IPS DF 6.9 (cell line): ENCODE measurements around the gene PTPN9.
"Not testable (repeated sequence)": the region's sequence is repeated elsewhere in the genome, so short reads cannot be mapped to it uniquely, and the experiment has no call there.

Experiments
- DNase-seq: peaks from one replicate; pipeline ENCODE4 v3.0.0-alpha.2; 2013; ENCODE audit warnings: low read depth, low spot score
- H3K27ac ChIP-seq: one replicate; pipeline ENCODE4 v1.5.1; 2013; ENCODE audit warnings: low read length, control low read depth
- H3K27me3 ChIP-seq: 2 replicates; pipeline ENCODE4 v1.6.1; 2013; ENCODE audit warnings: mild to moderate bottlenecking, low read length; ENCODE audit not compliant: control insufficient read depth, insufficient read depth
- H3K36me3 ChIP-seq: 2 replicates; pipeline ENCODE4 v1.6.1; 2013; ENCODE audit warnings: low read length; ENCODE audit not compliant: control insufficient read depth, insufficient read depth
- H3K4me1 ChIP-seq: 2 replicates; pipeline ENCODE4 v1.6.1; 2013; ENCODE audit warnings: low read length; ENCODE audit not compliant: control insufficient read depth, insufficient read depth
- H3K4me3 ChIP-seq: 2 replicates; pipeline ENCODE4 v1.5.1; 2013; ENCODE audit warnings: mild to moderate bottlenecking, low read length
- H3K9me3 ChIP-seq: 2 replicates; pipeline ENCODE4 v1.6.1; 2013; ENCODE audit warnings: low read length, inconsistent platforms; ENCODE audit not compliant: control insufficient read depth, insufficient read depth
- WGBS: extraction: QIAGEN DNeasy Blood & Tissue Kit; methylation state at CpG from one replicate; pipeline ENCODE4 v1.1.7; 2013; ENCODE audit warnings: mixed read lengths, missing lambda C conversion rate; ENCODE audit not compliant: insufficient read length, insufficient coverage; 5-methylcytosine and 5-hydroxymethylcytosine counted together

Gene PTPN9

GRCh38 chr15:75598361-75598760 lies 19.2 kb upstream of the PTPN9 start:
- no CpG with 5 or more reads among the region's 4 CpGs for WGBS

GRCh38 chr15:75597667-75598341 lies 18.7 kb upstream of the PTPN9 start:
- no peaks in the 10 kb centered on the region for H3K27me3 ChIP-seq
- no peaks in the 10 kb centered on the region for H3K4me1 ChIP-seq
- DNase-seq, result no peak
- H3K27ac ChIP-seq, result no peak overlapping the region
- H3K4me3 ChIP-seq, result no peak overlapping the region
- H3K36me3 ChIP-seq, result 0 out of 2 replicates have a peak, but pooled peaks cover 3% of the 10 kb centered on the region
- H3K9me3 ChIP-seq, result no peaks in the 10 kb centered on the region
- no CpG with 5 or more reads among the region's 3 CpGs for WGBS

More at GRCh38 chr15:75598361-75598760, 19.2 kb upstream of the PTPN9 start:
- Histone ChIP-seq H3K4me3 (no peak overlapping the region), H3K27ac (no peak overlapping the region), H3K27me3 (no peaks in the 10 kb centered on the region), H3K9me3 (no peaks in the 10 kb centered on the region), H3K4me1 (no peaks in the 10 kb centered on the region), H3K36me3 (0 out of 2 replicates have a peak, but pooled peaks cover 3% of the 10 kb centered on the region)
- no peak for DNase-seq

- Histone ChIP-seq H3K9me3 (no peaks in the 10 kb centered on the region), H3K36me3 (0 out of 2 replicates have a peak, but pooled peaks cover 3% of the 10 kb centered on the region), H3K27ac (no peak overlapping the region), H3K27me3 (no peaks in the 10 kb centered on the region), H3K4me1 (no peaks in the 10 kb centered on the region), H3K4me3 (no peak overlapping the region)
- DNase-seq, result no peak
- no CpG with 5 or more reads among the region's 3 CpGs for WGBS
Measured at GRCh38 chr15:75596703-75597345, 17.7 kb upstream of the PTPN9 start.

- no peak overlapping the region for H3K4me3 ChIP-seq
- no peak overlapping the region for H3K27ac ChIP-seq
- H3K4me1 ChIP-seq, result no peaks in the 10 kb centered on the region
- no CpG with 5 or more reads among the region's 9 CpGs for WGBS
- DNase-seq, result no peak
- H3K36me3 ChIP-seq, result no peaks in the 10 kb centered on the region
- no peaks in the 10 kb centered on the region for H3K27me3 ChIP-seq
- H3K9me3 ChIP-seq, result no peaks in the 10 kb centered on the region
Measured at GRCh38 chr15:75594276-75594675, 15.2 kb upstream of the PTPN9 start.

- Histone ChIP-seq H3K27ac (no peak overlapping the region), H3K9me3 (no peaks in the 10 kb centered on the region), H3K27me3 (no peaks in the 10 kb centered on the region), H3K4me1 (no peaks in the 10 kb centered on the region), H3K4me3 (no peak overlapping the region), H3K36me3 (no peaks in the 10 kb centered on the region)
- no peak for DNase-seq
- WGBS, result no CpG with 5 or more reads among the region's 4 CpGs
Measured at GRCh38 chr15:75591655-75592364, 12.7 kb upstream of the PTPN9 start.

GRCh38 chr15:75590239-75590638 lies 11.1 kb upstream of the PTPN9 start:
- Histone ChIP-seq H3K4me3 (no peak overlapping the region), H3K9me3 (no peaks in the 10 kb centered on the region), H3K4me1 (no peaks in the 10 kb centered on the region), H3K27ac (no peak overlapping the region), H3K36me3 (no peaks in the 10 kb centered on the region), H3K27me3 (no peaks in the 10 kb centered on the region)
- WGBS, result no CpG with 5 or more reads among the region's 2 CpGs
- no peak for DNase-seq

GRCh38 chr15:75589071-75589470 lies 10.0 kb upstream of the PTPN9 start:
- Histone ChIP-seq H3K9me3 (no peaks in the 10 kb centered on the region), H3K36me3 (no peaks in the 10 kb centered on the region), H3K27me3 (no peaks in the 10 kb centered on the region), H3K4me3 (no peak overlapping the region), H3K4me1 (no peaks in the 10 kb centered on the region), H3K27ac (no peak overlapping the region)
- no CpG with 5 or more reads among the region's 5 CpGs for WGBS
- no peak for DNase-seq

GRCh38 chr15:75586422-75586821 lies 7.3 kb upstream of the PTPN9 start:
- WGBS, result no CpG with 5 or more reads among the region's 5 CpGs
- H3K9me3 ChIP-seq, H3K27ac ChIP-seq, H3K27me3 ChIP-seq, H3K4me1 ChIP-seq, H3K36me3 ChIP-seq, H3K4me3 ChIP-seq, DNase-seq: not testable (repeated sequence)

- no peaks in the 10 kb centered on the region for H3K36me3 ChIP-seq
- no peak overlapping the region for H3K4me3 ChIP-seq
- no peaks in the 10 kb centered on the region for H3K9me3 ChIP-seq
- no peaks in the 10 kb centered on the region for H3K27me3 ChIP-seq
- H3K27ac ChIP-seq, result no peak overlapping the region
- H3K4me1 ChIP-seq, result no peaks in the 10 kb centered on the region
- WGBS, result no CpG with 5 or more reads among the region's 4 CpGs
- no peak for DNase-seq
Measured at GRCh38 chr15:75584121-75584520, 5.0 kb upstream of the PTPN9 start.

GRCh38 chr15:75583701-75584100 lies 4.6 kb upstream of the PTPN9 start:
- Histone ChIP-seq H3K4me3 (no peak overlapping the region), H3K36me3 (no peaks in the 10 kb centered on the region), H3K4me1 (no peaks in the 10 kb centered on the region), H3K27ac (no peak overlapping the region), H3K9me3 (no peaks in the 10 kb centered on the region), H3K27me3 (no peaks in the 10 kb centered on the region)
- WGBS, result no CpG with 5 or more reads among the region's 5 CpGs
- no peak for DNase-seq
